GM12892 (cell line): Measurements from ENCODE around the gene RBM8A.
"Not testable (repeated sequence)": the region's sequence is repeated elsewhere in the genome, so short reads cannot be mapped to it uniquely, and the experiment has no call there.

Experiments
- DNase-seq: peaks from one replicate; pipeline ENCODE4 v3.0.0; 2011; ENCODE audit not compliant: insufficient read length
- FAIRE-seq: peaks from 2 replicates; lab custom pipeline; 2011; peaks lifted over from hg19 to GRCh38; lab: Jason Lieb, UNC
- POLR2A ChIP-seq: IDR thresholded peaks from 2 replicates; pipeline ENCODE4 v1.6.1; 2011; ENCODE audit warnings: low read depth, low read length, control low read depth
- POLR2AphosphoS5 ChIP-seq: IDR thresholded peaks from 2 replicates; pipeline ENCODE4 v1.6.1; 2011; ENCODE audit warnings: low read depth, low read length, control low read depth
- TAF1 ChIP-seq: IDR thresholded peaks from 2 replicates; pipeline ENCODE4 v1.6.1; 2011; ENCODE audit warnings: low read depth, mild to moderate bottlenecking, control low read depth, low read length, borderline replicate concordance

Gene RBM8A

GRCh38 chr1:145955436-145955835 is 28.2 kb upstream of the RBM8A start:
- no peak for TF ChIP-seq POLR2AphosphoS5
- no peak for FAIRE-seq
- DNase-seq, result no peak

GRCh38 chr1:145953861-145954260 is 26.6 kb upstream of the RBM8A start:
- TF ChIP-seq POLR2AphosphoS5 (no peak), TAF1 (no peak), POLR2A (no peak)
- no peak for FAIRE-seq
- no peak for DNase-seq

- FAIRE-seq (no peak), DNase-seq (no peak)
- TF ChIP-seq TAF1 (no peak), POLR2AphosphoS5 (no peak)
Measured at GRCh38 chr1:145952903-145953302, 25.6 kb upstream of the RBM8A start.

DNA sequence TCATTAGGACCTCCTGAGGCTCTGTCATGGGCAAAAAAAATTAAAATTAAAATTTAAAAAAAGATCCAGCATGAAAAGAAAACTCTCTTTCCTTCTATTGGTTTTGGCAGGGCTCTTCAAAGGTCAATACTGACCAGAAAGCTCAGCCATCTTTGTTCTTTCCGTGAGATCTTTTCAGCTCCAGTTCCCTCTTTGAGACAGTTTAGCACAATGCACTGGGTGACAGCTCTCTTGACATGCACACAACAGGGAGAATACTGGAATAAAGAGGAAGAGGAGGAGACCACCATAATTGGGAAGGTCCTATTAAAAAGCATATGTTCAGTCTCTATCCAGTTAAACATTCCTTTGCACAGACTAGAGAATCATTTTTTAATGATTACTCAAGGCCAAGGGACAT is 24.2 kb upstream of the RBM8A start:
- no peak for TF ChIP-seq POLR2AphosphoS5
- no peak for TF ChIP-seq TAF1
- TF ChIP-seq POLR2A, result no peak
- DNase-seq (no peak), FAIRE-seq (no peak)

GRCh38 chr1:145949219-145949618 is 21.9 kb upstream of the RBM8A start:
- DNase-seq (no peak), FAIRE-seq (no peak)

GRCh38 chr1:145947551-145947950 is 20.3 kb upstream of the RBM8A start:
- FAIRE-seq (no peak), DNase-seq (no peak)
- TF ChIP-seq POLR2AphosphoS5, result no peak
- no peak for TF ChIP-seq TAF1
- no peak for TF ChIP-seq POLR2A

More at GRCh38 chr1:145949219-145949618, 21.9 kb upstream of the RBM8A start:
- TF ChIP-seq POLR2A, result no peak

GRCh38 chr1:145946477-145946986 is 19.2 kb upstream of the RBM8A start:
- DNase-seq, result no peak
- FAIRE-seq, result no peak
- TF ChIP-seq POLR2AphosphoS5 (no peak), POLR2A (no peak), TAF1 (no peak)

GRCh38 chr1:145944532-145944931 is 17.2 kb upstream of the RBM8A start:
- FAIRE-seq, result no peak

DNA sequence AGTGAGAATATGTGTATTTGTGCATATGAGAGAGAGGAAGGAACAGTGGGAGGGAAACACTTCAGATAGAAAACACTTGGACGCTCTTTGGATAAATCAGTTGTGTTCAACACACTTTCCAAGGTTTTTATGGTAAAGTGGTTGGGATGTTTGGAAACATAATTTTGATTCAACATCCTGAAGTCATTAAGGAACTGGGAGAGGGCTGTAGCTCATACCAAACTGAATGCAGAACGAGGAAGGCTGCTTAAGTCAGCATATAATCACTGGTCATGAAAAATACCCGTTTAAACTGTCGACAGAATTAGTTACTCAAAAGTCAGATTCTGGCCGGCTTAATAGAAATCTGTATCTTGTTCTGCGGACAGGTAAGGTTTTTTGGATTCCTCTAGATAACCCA is 15.6 kb upstream of the RBM8A start:
- TF ChIP-seq POLR2A, result no peak
- TF ChIP-seq TAF1, result no peak
- TF ChIP-seq POLR2AphosphoS5, result no peak
- no peak for DNase-seq
- no peak for FAIRE-seq

More at GRCh38 chr1:145944532-145944931, 17.2 kb upstream of the RBM8A start:
- DNase-seq, result no peak
- no peak for TF ChIP-seq POLR2AphosphoS5
- TF ChIP-seq POLR2A, result no peak
- no peak for TF ChIP-seq TAF1

DNA sequence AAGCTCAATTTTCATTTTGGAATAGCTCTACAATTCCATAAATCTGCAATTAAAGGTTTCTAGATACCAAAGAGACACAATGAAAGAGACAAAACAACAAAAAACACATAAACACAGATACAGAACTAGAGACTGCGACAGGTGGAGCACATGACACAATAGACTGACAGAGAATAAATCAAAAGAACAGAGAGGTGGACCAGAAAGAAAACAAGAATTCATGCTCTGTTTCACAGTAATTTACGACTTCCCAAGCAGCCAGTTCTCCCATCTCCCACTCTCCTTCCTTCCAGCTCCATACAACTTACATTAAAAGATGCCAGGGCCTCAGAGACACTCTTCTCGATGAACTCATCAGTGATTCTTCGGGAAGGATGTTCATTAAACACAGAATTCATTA is 15.1 kb upstream of the RBM8A start:
- TF ChIP-seq POLR2AphosphoS5 (no peak), TAF1 (no peak), POLR2A (no peak)
- DNase-seq (no peak), FAIRE-seq (no peak)

DNA sequence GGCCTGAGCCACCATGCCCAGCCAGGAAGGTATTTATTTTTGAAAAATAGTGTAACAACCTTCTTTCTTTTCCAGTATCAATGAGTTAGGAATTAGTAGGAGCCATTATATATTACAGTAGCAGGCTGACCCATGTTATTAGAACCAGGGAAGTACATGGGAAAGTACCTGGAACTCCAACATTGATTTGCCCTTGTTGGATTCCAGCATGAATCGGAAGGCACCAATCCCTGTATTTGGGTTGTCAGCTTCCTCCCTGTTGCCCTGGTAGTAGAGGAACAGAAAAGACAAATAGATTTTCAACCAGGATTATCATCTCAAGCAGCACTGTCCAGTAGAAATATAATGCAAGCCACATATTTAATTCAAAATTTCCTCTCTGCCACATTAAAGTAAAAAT is 10.2 kb upstream of the RBM8A start:
- no peak for FAIRE-seq
- no peak for TF ChIP-seq TAF1
- no peak for TF ChIP-seq POLR2A
- TF ChIP-seq POLR2AphosphoS5, result no peak
- DNase-seq, result no peak

DNA sequence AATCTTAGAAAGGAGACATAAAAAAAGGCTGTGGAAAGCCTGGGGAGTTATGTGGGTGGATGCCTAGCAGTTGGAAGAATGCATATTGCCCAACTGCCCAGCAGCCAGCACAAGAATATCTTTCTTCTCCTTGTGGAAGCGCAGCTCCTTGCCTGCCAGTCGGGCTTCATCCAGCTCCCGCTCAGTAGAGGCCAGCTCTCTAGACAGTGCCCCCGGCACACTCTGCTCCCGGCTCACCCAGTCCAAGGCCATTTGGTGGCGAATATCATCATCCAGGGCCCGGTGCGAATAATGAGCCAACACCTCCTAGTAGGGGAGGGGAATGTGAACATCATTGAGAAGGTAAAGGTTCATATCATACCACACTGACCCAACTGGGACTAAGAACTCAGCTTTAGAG is 9.0 kb upstream of the RBM8A start:
- FAIRE-seq, result no peak
- DNase-seq, result no peak
- TF ChIP-seq TAF1, result no peak
- no peak for TF ChIP-seq POLR2A
- TF ChIP-seq POLR2AphosphoS5, result no peak

- TF ChIP-seq POLR2A (no peak), POLR2AphosphoS5 (no peak)
- FAIRE-seq, result no peak
- no peak for DNase-seq
Measured at GRCh38 chr1:145935708-145936107, 8.4 kb upstream of the RBM8A start.

DNA sequence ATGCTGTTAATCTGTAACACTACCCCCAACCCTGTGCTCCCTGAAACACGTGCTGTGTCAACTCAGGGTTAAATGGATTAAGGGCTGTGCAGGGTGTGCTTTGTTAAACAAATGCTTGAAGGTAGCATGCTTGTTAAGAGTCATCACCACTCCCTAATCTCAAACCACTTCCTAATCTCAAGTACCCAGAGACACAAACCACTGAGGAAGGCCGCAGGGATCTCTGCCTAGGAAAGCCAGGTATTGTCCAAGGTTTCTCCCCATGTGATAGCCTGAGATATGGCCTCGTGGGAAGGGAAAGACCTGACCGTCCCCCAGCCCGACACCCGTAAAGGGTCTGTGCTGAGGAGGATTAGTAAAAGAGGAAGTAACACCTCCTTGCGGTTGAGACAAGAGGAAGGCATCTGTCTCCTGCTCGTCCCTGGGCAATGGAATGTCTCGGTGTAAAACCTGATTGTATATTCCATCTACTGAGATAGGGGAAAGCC is 5.3 kb upstream of the RBM8A start:
- FAIRE-seq, DNase-seq: not testable (repeated sequence)
